ENCODE data around the gene CLDN14. TPM values are rescaled to one million over a fixed set of nuclear protein-coding genes. Genes with fewer than 3 reads are reported as not detected.

Gene CLDN14
- total RNA-seq, 1 experiment from 2014 or later = not detected

DNA sequence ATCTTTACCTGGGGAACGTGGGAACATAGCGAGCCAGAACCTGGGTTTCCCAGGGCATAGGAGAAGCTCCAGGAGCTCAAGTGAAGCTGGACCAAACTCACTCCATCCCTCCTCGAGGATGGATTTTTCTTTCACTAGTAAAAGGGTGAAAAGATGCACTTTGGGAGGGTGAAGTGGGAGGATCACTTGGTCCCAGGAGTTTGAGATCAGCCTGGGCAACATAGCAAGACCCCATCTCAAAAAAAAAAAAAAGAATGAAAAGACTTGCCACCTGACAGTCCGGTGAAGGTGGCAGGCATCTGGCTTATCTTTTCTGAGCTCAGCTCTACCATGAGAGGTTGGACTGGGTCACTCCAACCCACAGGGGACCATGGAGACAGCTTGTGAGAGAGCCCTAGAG, 52.4 kb downstream of the CLDN14 start:
- in situ Hi-C loops (cut with HindIII; ENCODE audit: low pct_unique_long_range_greater_than_20kb, low sequenced_read_pairs) (no loop called here), intact Hi-C loops (cut with micrococcal nuclease; ENCODE audit: unreplicated experiment) (loop anchor here (10.0 kb wide), 2 partner anchors 77 to 157 kb away; no protein-coding TSS in a partner anchor)
- Histone ChIP-seq H3K4me3 (ENCODE audit: low read depth in 2 of 2, low read length in 2 of 2) (no peak overlapping the region), H3K27me3 (ENCODE audit: control insufficient read depth, insufficient read depth, low read length) (no peaks in the 10 kb centered on the region), H3K4me1 (ENCODE audit: control insufficient read depth, insufficient read depth, low read length) (peaks cover 14% of the 10 kb centered on the region), H3K27ac (ENCODE audit: low read length) (no peak overlapping the region), H3K36me3 (ENCODE audit: control insufficient read depth, insufficient read depth, low read length) (no peaks in the 10 kb centered on the region), H3K9me3 (ENCODE audit: control insufficient read depth, insufficient read depth, low read depth, low read length) (no peaks in the 10 kb centered on the region)
- no TSS peak for BruUV-seq (replicated peaks)
- TF ChIP-seq, protein P1, sequence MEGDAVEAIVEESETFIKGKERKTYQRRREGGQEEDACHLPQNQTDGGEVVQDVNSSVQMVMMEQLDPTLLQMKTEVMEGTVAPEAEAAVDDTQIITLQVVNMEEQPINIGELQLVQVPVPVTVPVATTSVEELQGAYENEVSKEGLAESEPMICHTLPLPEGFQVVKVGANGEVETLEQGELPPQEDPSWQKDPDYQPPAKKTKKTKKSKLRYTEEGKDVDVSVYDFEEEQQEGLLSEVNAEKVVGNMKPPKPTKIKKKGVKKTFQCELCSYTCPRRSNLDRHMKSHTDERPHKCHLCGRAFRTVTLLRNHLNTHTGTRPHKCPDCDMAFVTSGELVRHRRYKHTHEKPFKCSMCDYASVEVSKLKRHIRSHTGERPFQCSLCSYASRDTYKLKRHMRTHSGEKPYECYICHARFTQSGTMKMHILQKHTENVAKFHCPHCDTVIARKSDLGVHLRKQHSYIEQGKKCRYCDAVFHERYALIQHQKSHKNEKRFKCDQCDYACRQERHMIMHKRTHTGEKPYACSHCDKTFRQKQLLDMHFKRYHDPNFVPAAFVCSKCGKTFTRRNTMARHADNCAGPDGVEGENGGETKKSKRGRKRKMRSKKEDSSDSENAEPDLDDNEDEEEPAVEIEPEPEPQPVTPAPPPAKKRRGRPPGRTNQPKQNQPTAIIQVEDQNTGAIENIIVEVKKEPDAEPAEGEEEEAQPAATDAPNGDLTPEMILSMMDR (IDR thresholded peaks at IDR 0.05) = no peak
- TF ChIP-seq TCF7L2 (IDR thresholded peaks at IDR 0.05; ENCODE audit: low read depth, low read length) (no peak), SIN3A (IDR thresholded peaks at IDR 0.05; ENCODE audit: borderline replicate concordance, insufficient read depth, low read depth, low read length) (no peak)
- DNase-seq (ENCODE audit: low read depth, low spot score) (no peak), ATAC-seq (no peak)
- ChIA-PET CTCF (interaction anchor here (0.7 kb wide), 1 partner anchor 583 kb away, joined by 3 read pairs; no protein-coding TSS in a partner anchor), POLR2A (no interaction called here)

GRCh38 chr21:36425286-36425685, 54.6 kb downstream of the CLDN14 start:
- intact Hi-C loops (cut with micrococcal nuclease; ENCODE audit: unreplicated experiment) = loop anchor here (10.0 kb wide), 2 partner anchors 80 to 160 kb away; no protein-coding TSS in a partner anchor
- CTCF ChIA-PET = no interaction called here
- no peaks in the 10 kb centered on the region for H3K36me3 ChIP-seq (ENCODE audit: control insufficient read depth, insufficient read depth, low read length)
- H3K4me1 ChIP-seq (ENCODE audit: control insufficient read depth, insufficient read depth, low read length) = peaks cover 10% of the 10 kb centered on the region
- H3K9me3 ChIP-seq (ENCODE audit: control insufficient read depth, insufficient read depth, low read depth, low read length) = no peaks in the 10 kb centered on the region
- TF ChIP-seq SIN3A (IDR thresholded peaks at IDR 0.05; ENCODE audit: borderline replicate concordance, insufficient read depth, low read depth, low read length) (no peak), TCF7L2 (IDR thresholded peaks at IDR 0.05; ENCODE audit: low read depth, low read length) (no peak), POLR2AphosphoS5 (IDR thresholded peaks at IDR 0.05; ENCODE audit: low read depth, low read length) (no peak), REST (IDR thresholded peaks at IDR 0.05; ENCODE audit: insufficient read depth in 1 of 2, low read depth in 2 of 2, low read length in 1 of 2) (no peak)
- TF ChIP-seq, protein P1 (IDR thresholded peaks at IDR 0.05) = no peak
- POLR2A ChIA-PET = interaction anchor here (0.6 kb wide), 1 partner anchor 233 kb away, joined by 3 read pairs; no protein-coding TSS in a partner anchor
- ATAC-seq = no peak
- no peaks in the 10 kb centered on the region for H3K27me3 ChIP-seq (ENCODE audit: control insufficient read depth, insufficient read depth, low read length)
- H3K4me3 ChIP-seq (ENCODE audit: low read depth in 2 of 2, low read length in 2 of 2) = no peak overlapping the region
- BruUV-seq (replicated peaks) = no TSS peak
- in situ Hi-C loops (cut with HindIII; ENCODE audit: low pct_unique_long_range_greater_than_20kb, low sequenced_read_pairs) = no loop called here
- no peak for DNase-seq (ENCODE audit: low read depth, low spot score)
- no peak overlapping the region for H3K27ac ChIP-seq (ENCODE audit: low read length)
